Keratinocyte (primary cell): Measurements from ENCODE around the gene BAZ2B. TPM values are rescaled to one million over a fixed set of nuclear protein-coding genes. Genes with fewer than 3 reads are reported as not detected.

ENCODE experiments used
- DNase-seq: peaks from one replicate; pipeline ENCODE4 v3.0.0-alpha.2; 2011; ENCODE audit warnings: low read depth, missing footprints, low spot score
- FAIRE-seq: peaks from 2 replicates; lab custom pipeline; 2011; peaks lifted over from hg19 to GRCh38; lab: Jason Lieb, UNC
- H2AFZ ChIP-seq: 2 replicates; pipeline ENCODE4 v1.6.0; 2012; ENCODE audit warnings: low read length, control low read depth, inconsistent platforms; ENCODE audit not compliant: control insufficient read depth
- H3K27ac ChIP-seq: 2 replicates; pipeline ENCODE4 v1.5.1; 2011; ENCODE audit warnings: low read length; ENCODE audit not compliant: control insufficient read depth, insufficient read depth
- H3K27me3 ChIP-seq: 3 replicates; pipeline ENCODE4 v1.6.0; 2011; ENCODE audit warnings: low read length; ENCODE audit not compliant: control insufficient read depth, insufficient read depth; ENCODE audit errors: extremely low read depth
- H3K36me3 ChIP-seq, 2 experiments: 2 replicates in 1 of 2; 3 replicates in 1 of 2; pipeline ENCODE4 v1.5.1; 2011; ENCODE audit warnings: low read length in 2 of 2, mild to moderate bottlenecking in 1 of 2; ENCODE audit not compliant: control insufficient read depth in 2 of 2, insufficient read depth in 2 of 2; ENCODE audit errors: extremely low read depth in 1 of 2
- H3K4me1 ChIP-seq: 3 replicates; pipeline ENCODE4 v1.5.1; 2011; ENCODE audit warnings: low read length; ENCODE audit not compliant: control insufficient read depth, insufficient read depth; ENCODE audit errors: extremely low read depth
- H3K4me2 ChIP-seq: 3 replicates; pipeline ENCODE4 v1.6.0; 2011; ENCODE audit warnings: low read depth, low read length; ENCODE audit not compliant: control insufficient read depth, insufficient read depth; ENCODE audit errors: extremely low read depth
- H3K4me3 ChIP-seq, 3 experiments: fragments of 200-600 bp in 1 of 3; sonication (generic) in 1 of 3; 2 replicates in 2 of 3; 3 replicates in 1 of 3; pipeline ENCODE4 v1.5.1; 2011 to 2016; ENCODE audit warnings: low read length in 3 of 3, mild to moderate bottlenecking in 3 of 3, control low read depth in 2 of 3, inconsistent platforms in 1 of 3, low read depth in 1 of 3, mixed read lengths in 1 of 3, mixed run types in 1 of 3, moderate library complexity in 1 of 3; ENCODE audit not compliant: control insufficient read depth in 2 of 3, insufficient read depth in 2 of 3; ENCODE audit errors: extremely low read depth in 1 of 3
- H3K79me2 ChIP-seq: 2 replicates; pipeline ENCODE4 v1.6.0; 2012; ENCODE audit warnings: low read length; ENCODE audit not compliant: control insufficient read depth, insufficient read depth
- H3K9ac ChIP-seq: 3 replicates; pipeline ENCODE4 v1.6.0; 2011; ENCODE audit warnings: low read length; ENCODE audit not compliant: control insufficient read depth, insufficient read depth; ENCODE audit errors: extremely low read depth
- H3K9me1 ChIP-seq: 3 replicates; pipeline ENCODE4 v1.6.0; 2011; ENCODE audit warnings: low read length; ENCODE audit not compliant: control insufficient read depth, insufficient read depth; ENCODE audit errors: extremely low read depth
- H3K9me3 ChIP-seq: 2 replicates; pipeline ENCODE4 v1.5.1; 2012; ENCODE audit warnings: low read depth, low read length; ENCODE audit not compliant: control insufficient read depth
- H4K20me1 ChIP-seq: 3 replicates; pipeline ENCODE4 v1.6.0; 2011; ENCODE audit warnings: low read length; ENCODE audit not compliant: control insufficient read depth, insufficient read depth; ENCODE audit errors: extremely low read depth
- EZH2 ChIP-seq: IDR thresholded peaks from one replicate; pipeline ENCODE4 v1.6.1; 2012; ENCODE audit warnings: inconsistent platforms, mild to moderate bottlenecking, low read length, moderate library complexity
- dilution Hi-C: fragments of 300-500 bp; cut with MboI; formaldehyde crosslinking; loops from one replicate; pipeline ENCODE4 v1.7.0; 2020; ENCODE audit warnings: low sequenced_read_pairs; ENCODE audit not compliant: extremely low pct_ligation_motif_present
- polyA plus RNA-seq, 5 experiments: library from polyadenylated mRNA; depleted of rRNA in 3 of 5; stranded (reverse) in 3 of 5; stranded (forward) in 1 of 5; unstranded in 1 of 5; fragments of >200 nt; gene quantifications; 1 replicate in 1 of 5; 2 replicates in 3 of 5; 3 replicates in 1 of 5; pipeline versions ENCODE4 v1.2.1 to v1.2.3, GENCODE V29; 2011 to 2012; ENCODE audit warnings: missing spikeins in 2 of 5, low read depth in 1 of 5, low replicate concordance in 1 of 5
- TF ChIP-seq, protein P1 (sequence below), 3 experiments: IDR thresholded peaks in 1 of 3; conservative IDR thresholded peaks in 1 of 3; optimal IDR thresholded peaks in 1 of 3; 2 replicates in 2 of 3; 3 replicates in 1 of 3; pipeline versions ENCODE3 to v1.5.1; 2011; ENCODE audit warnings: low read length in 3 of 3, mild to moderate bottlenecking in 3 of 3, moderate library complexity in 2 of 3, control low read depth in 1 of 3, inconsistent platforms in 1 of 3; ENCODE audit not compliant: insufficient read depth in 2 of 3; ENCODE audit errors: extremely low read depth in 1 of 3

BAZ2B gene
- polyA plus RNA-seq, 1 donor (not counting 4 experiments of a cell fraction or from before 2014, with no cell fraction given) = 27.0 TPM

DNA sequence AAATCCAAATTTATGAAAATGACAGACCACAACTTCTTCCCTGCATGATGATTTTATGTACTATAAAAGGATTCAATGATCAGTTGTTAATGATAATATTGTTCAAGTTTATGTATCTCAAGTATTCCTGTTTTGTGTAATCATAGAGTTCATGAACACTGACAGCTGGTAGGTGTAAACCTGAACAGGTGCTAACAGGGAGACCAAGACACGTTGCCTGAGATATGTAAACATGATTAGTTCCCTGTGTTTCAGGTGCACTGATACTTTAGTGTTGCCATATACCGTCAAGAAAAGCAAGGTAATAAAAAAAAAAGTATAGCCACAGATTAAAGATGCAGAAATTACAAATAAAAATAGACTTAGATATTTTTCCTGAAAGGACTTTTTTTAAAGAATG lies 131.8 kb downstream of the BAZ2B start:
- no peak for TF ChIP-seq EZH2
- no peaks in the 10 kb centered on the region for H3K79me2 ChIP-seq
- H4K20me1 ChIP-seq = no peaks in the 10 kb centered on the region
- H3K27me3 ChIP-seq = no peaks in the 10 kb centered on the region
- no peaks in the 10 kb centered on the region for H3K4me1 ChIP-seq
- no peak overlapping the region for H3K4me2 ChIP-seq
- no peak overlapping the region for H3K27ac ChIP-seq
- dilution Hi-C loops = no loop called here
- no peaks in the 10 kb centered on the region for H3K36me3 ChIP-seq
- no peak overlapping the region for H2AFZ ChIP-seq
- FAIRE-seq (no peak), DNase-seq (no peak)
- H3K9me3 ChIP-seq = no peaks in the 10 kb centered on the region
- H3K9ac ChIP-seq = no peak overlapping the region
- no peaks in the 10 kb centered on the region for H3K9me1 ChIP-seq
- H3K4me3 ChIP-seq = no peak overlapping the region

DNA sequence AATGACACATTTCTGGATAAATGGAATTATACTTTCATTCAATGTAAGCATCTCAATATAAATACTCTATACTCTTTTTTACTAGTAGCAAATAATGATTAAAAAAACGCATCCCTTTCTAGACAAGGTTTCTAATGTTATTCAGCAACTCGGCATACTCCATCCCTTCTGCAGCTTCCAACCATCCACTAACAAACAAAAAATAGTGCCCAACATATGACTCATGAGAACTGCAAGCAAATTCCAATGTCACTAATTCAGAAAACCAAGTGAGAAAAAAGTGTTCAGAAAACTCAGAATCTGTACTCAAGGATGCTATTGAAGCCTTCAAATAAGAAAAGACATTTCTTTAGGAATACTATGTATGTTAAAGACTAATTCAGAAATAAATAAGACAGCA lies 140.0 kb downstream of the BAZ2B start:
- dilution Hi-C loops = no loop called here
- no peaks in the 10 kb centered on the region for H3K27me3 ChIP-seq

More for the DNA sequence above, 140.0 kb downstream of the BAZ2B start:
- H3K79me2 ChIP-seq = no peaks in the 10 kb centered on the region
- no peak overlapping the region for H3K9ac ChIP-seq
- TF ChIP-seq, protein P1, sequence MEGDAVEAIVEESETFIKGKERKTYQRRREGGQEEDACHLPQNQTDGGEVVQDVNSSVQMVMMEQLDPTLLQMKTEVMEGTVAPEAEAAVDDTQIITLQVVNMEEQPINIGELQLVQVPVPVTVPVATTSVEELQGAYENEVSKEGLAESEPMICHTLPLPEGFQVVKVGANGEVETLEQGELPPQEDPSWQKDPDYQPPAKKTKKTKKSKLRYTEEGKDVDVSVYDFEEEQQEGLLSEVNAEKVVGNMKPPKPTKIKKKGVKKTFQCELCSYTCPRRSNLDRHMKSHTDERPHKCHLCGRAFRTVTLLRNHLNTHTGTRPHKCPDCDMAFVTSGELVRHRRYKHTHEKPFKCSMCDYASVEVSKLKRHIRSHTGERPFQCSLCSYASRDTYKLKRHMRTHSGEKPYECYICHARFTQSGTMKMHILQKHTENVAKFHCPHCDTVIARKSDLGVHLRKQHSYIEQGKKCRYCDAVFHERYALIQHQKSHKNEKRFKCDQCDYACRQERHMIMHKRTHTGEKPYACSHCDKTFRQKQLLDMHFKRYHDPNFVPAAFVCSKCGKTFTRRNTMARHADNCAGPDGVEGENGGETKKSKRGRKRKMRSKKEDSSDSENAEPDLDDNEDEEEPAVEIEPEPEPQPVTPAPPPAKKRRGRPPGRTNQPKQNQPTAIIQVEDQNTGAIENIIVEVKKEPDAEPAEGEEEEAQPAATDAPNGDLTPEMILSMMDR (optimal IDR thresholded peaks at IDR 0.05 in 1 of 3, IDR thresholded peaks at IDR 0.05 in 1 of 3, conservative IDR thresholded peaks at IDR 0.05 in 1 of 3; ENCODE audit: extremely low read depth in 1 of 3, insufficient read depth in 2 of 3, low read length in 3 of 3) = no peak
- TF ChIP-seq EZH2 = no peak
- no peak overlapping the region for H2AFZ ChIP-seq
- H3K9me3 ChIP-seq = no peaks in the 10 kb centered on the region
- H3K9me1 ChIP-seq = no peaks in the 10 kb centered on the region
- FAIRE-seq (no peak), DNase-seq (no peak)
- H3K4me3 ChIP-seq = no peak overlapping the region
- H3K4me2 ChIP-seq = no peak overlapping the region
- H3K4me1 ChIP-seq = no peaks in the 10 kb centered on the region
- H3K27ac ChIP-seq = no peak overlapping the region
- H4K20me1 ChIP-seq = no peaks in the 10 kb centered on the region
- H3K36me3 ChIP-seq = peaks cover 0 to 3% of the 10 kb centered on the region in 2 experiments
